MM.1S (cell line): ENCODE results near the gene UBAP2L.

Source experiments
- DNase-seq: peaks from one replicate; pipeline ENCODE4 v3.0.0-alpha.2; 2015
- H2AFZ ChIP-seq: fragments of 300-600 bp; sonication (generic); 2 replicates; pipeline ENCODE4 v1.6.0; 2016; ENCODE audit warnings: antibody characterized with exemption, low read length
- H3F3A ChIP-seq: fragments of 300-600 bp; sonication (generic); 2 replicates; pipeline ENCODE4 v1.6.1; 2016; ENCODE audit warnings: mild to moderate bottlenecking, antibody characterized with exemption, low read length, moderate library complexity, mixed read lengths; ENCODE audit not compliant: insufficient read depth
- H3K27ac ChIP-seq: fragments of 300-600 bp; sonication (generic); 2 replicates; pipeline ENCODE4 v1.5.1; 2016; ENCODE audit warnings: mild to moderate bottlenecking, low read length
- H3K27me3 ChIP-seq: fragments of 300-600 bp; sonication (generic); replicated peaks from 2 replicates; pipeline ENCODE4 v1.6.0; 2016; ENCODE audit warnings: low read length; ENCODE audit not compliant: insufficient read depth
- H3K36me3 ChIP-seq: fragments of 300-600 bp; sonication (generic); replicated peaks from 2 replicates; pipeline ENCODE4 v1.6.1; 2016; ENCODE audit warnings: mild to moderate bottlenecking, low read length, mixed read lengths; ENCODE audit not compliant: insufficient read depth
- H3K4me1 ChIP-seq: fragments of 300-600 bp; sonication (generic); 2 replicates; pipeline ENCODE4 v1.6.1; 2016; ENCODE audit warnings: low read length, mixed read lengths
- H3K4me2 ChIP-seq: fragments of 300-600 bp; sonication (generic); 2 replicates; pipeline ENCODE4 v1.6.0; 2016; ENCODE audit warnings: low read depth, low read length
- H3K4me3 ChIP-seq: fragments of 300-600 bp; sonication (generic); 2 replicates; pipeline ENCODE4 v1.5.1; 2016; ENCODE audit warnings: low read length, mixed read lengths
- H3K79me2 ChIP-seq: fragments of 300-600 bp; sonication (generic); 2 replicates; pipeline ENCODE4 v1.6.1; 2016; ENCODE audit warnings: mixed run types, low read length, mixed read lengths
- H3K9ac ChIP-seq: fragments of 300-600 bp; sonication (generic); 2 replicates; pipeline ENCODE4 v1.6.1; 2016; ENCODE audit warnings: low read length, mixed read lengths
- H3K9me2 ChIP-seq: fragments of 300-600 bp; sonication (generic); replicated peaks from 2 replicates; pipeline ENCODE4 v1.6.1; 2016; ENCODE audit warnings: mild to moderate bottlenecking, low read length, mixed read lengths; ENCODE audit not compliant: insufficient read depth
- H3K9me3 ChIP-seq: fragments of 300-600 bp; sonication (generic); replicated peaks from 2 replicates; pipeline ENCODE4 v1.6.1; 2016; ENCODE audit warnings: mild to moderate bottlenecking, low read length, mixed read lengths; ENCODE audit not compliant: insufficient read depth
- H4K20me1 ChIP-seq: fragments of 300-600 bp; sonication (generic); 2 replicates; pipeline ENCODE4 v1.6.1; 2016; ENCODE audit warnings: mild to moderate bottlenecking, low read length, moderate library complexity, mixed read lengths; ENCODE audit not compliant: insufficient read depth
- EZH2 ChIP-seq: fragments of 300-600 bp; sonication (generic); optimal IDR thresholded peaks from 2 replicates; pipeline ENCODE3; 2017; ENCODE audit warnings: low read depth, mild to moderate bottlenecking, antibody characterized with exemption, low read length, mixed read lengths
- EZH2phosphoT487 ChIP-seq: fragments of 300-600 bp; sonication (generic); IDR thresholded peaks from 2 replicates; pipeline ENCODE4 v1.6.1; 2018; ENCODE audit warnings: antibody characterized with exemption, low read length
- TF ChIP-seq, protein P1 (sequence below): fragments of 300-600 bp; sonication (generic); IDR thresholded peaks from 2 replicates; pipeline ENCODE4 v1.5.1; 2016; ENCODE audit warnings: antibody characterized with exemption, low read length, mixed read lengths

The UBAP2L gene

DNA sequence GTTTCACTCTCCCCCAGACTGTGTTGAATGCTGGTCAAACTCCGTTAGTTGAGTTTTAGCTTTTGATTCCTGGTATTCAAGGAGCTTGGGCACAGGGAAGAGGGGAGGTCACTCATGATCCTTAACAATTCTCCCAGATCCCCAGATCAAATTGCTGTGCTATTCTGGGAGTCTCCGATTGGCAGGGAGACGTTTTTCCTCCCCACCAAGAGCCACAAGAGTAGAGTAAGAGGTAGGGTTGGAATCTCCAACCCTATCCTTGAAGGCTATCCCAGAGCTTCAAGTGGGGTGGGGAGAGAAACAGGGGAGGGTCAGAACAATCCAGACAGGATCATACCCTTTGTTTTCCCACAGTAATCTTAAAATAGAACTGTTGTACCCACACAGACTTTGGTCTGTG is 28.3 kb upstream of the UBAP2L start:
- peaks cover 3% of the 10 kb centered on the region for H3F3A ChIP-seq
- no peak for DNase-seq
- no peak overlapping the region for H3K9ac ChIP-seq
- no peak overlapping the region for H2AFZ ChIP-seq
- no peaks in the 10 kb centered on the region for H3K79me2 ChIP-seq
- no peaks in the 10 kb centered on the region for H3K9me2 ChIP-seq
- H3K27me3 ChIP-seq = no peaks in the 10 kb centered on the region
- no peaks in the 10 kb centered on the region for H3K36me3 ChIP-seq
- no peak overlapping the region for H3K4me2 ChIP-seq
- TF ChIP-seq EZH2 = no peak
- TF ChIP-seq EZH2phosphoT487 = no peak
- TF ChIP-seq, protein P1, sequence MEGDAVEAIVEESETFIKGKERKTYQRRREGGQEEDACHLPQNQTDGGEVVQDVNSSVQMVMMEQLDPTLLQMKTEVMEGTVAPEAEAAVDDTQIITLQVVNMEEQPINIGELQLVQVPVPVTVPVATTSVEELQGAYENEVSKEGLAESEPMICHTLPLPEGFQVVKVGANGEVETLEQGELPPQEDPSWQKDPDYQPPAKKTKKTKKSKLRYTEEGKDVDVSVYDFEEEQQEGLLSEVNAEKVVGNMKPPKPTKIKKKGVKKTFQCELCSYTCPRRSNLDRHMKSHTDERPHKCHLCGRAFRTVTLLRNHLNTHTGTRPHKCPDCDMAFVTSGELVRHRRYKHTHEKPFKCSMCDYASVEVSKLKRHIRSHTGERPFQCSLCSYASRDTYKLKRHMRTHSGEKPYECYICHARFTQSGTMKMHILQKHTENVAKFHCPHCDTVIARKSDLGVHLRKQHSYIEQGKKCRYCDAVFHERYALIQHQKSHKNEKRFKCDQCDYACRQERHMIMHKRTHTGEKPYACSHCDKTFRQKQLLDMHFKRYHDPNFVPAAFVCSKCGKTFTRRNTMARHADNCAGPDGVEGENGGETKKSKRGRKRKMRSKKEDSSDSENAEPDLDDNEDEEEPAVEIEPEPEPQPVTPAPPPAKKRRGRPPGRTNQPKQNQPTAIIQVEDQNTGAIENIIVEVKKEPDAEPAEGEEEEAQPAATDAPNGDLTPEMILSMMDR = no peak
- peaks cover 21% of the 10 kb centered on the region for H3K4me1 ChIP-seq
- no peak overlapping the region for H3K4me3 ChIP-seq
- no peaks in the 10 kb centered on the region for H4K20me1 ChIP-seq
- H3K9me3 ChIP-seq = no peaks in the 10 kb centered on the region
- H3K27ac ChIP-seq = no peak overlapping the region

DNA sequence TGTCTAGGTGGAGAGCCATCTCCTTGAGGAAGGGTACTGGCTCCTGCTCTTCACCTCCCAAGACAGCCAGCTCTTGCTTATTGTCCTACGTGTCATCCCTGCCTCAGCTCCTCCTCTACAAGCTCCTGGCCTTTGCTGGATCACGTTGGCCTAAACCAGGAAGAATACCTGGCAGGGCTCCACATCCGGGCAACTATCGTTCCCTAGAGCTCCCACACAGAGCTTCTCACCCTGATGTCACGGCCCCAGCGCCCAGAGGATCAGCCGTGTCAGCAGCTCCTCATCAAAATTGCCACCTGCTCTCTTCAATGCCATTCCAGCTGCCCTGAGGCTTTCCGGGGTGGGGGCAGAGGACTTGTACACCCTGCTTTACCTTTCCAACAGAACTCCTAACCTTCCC is 26.9 kb upstream of the UBAP2L start:
- peaks cover 16% of the 10 kb centered on the region for H3K4me1 ChIP-seq
- H3F3A ChIP-seq = no peaks in the 10 kb centered on the region
- DNase-seq = peak; percentile 24
- H3K9me2 ChIP-seq = no peaks in the 10 kb centered on the region
- TF ChIP-seq EZH2 (no peak), EZH2phosphoT487 (no peak)
- TF ChIP-seq, protein P1 = no peak
- no peak overlapping the region for H3K27ac ChIP-seq
- no peaks in the 10 kb centered on the region for H3K36me3 ChIP-seq
- H4K20me1 ChIP-seq = no peaks in the 10 kb centered on the region
- peak overlapping the region; percentile 39 for H3K4me3 ChIP-seq
- no peaks in the 10 kb centered on the region for H3K79me2 ChIP-seq
- peak overlapping the region; percentile 76 for H3K4me2 ChIP-seq
- H3K9ac ChIP-seq = peak overlapping the region; percentile 12; the same call in 1 of the 2 replicates
- H2AFZ ChIP-seq = peak overlapping the region; percentile 66
- H3K27me3 ChIP-seq = no peaks in the 10 kb centered on the region
- H3K9me3 ChIP-seq = no peaks in the 10 kb centered on the region

DNA sequence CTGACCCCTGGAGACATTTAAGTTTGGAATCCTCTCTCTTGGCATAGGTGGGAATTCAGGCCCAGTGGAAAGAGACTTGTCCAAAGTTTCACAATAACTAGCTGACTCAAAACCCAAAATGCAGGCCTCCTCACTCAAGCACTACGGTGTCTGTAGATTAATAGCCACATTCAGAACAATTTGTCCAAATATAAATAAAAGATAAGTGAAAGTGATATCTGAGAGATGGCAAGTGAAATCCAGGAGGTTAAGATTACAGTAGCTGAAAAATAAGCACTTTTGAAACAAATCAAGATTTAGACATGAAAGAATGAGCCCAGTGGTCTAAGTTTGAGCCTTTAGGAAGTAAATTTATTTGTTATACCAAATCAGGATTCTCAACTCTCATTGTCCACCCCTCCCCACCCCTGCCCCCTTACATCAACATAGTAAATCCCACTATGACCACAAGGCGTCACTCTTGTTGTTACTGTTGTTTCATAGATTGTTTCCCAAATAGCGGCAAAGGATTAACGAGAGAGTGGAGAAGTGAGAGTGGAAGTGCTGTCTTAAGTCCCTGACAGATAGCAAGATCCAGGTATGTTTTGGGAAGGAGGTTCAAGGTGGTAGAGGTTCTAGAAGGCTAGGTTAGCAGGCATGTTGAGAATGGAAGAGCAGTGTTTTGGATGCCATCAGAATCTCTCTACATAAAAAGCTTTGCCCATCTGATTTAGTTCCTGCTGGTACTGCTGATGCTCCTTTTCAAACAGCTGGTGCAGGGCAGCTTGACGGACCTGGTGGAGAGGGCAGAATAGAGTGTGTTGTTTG is 21.8 kb upstream of the UBAP2L start:
- no peaks in the 10 kb centered on the region for H3K36me3 ChIP-seq
- peaks cover 4% of the 10 kb centered on the region; the same call in 1 of the 2 replicates for H3F3A ChIP-seq
- peak overlapping the region; percentile 42 for H3K4me2 ChIP-seq
- no peaks in the 10 kb centered on the region for H3K79me2 ChIP-seq
- H3K9me2 ChIP-seq = no peaks in the 10 kb centered on the region
- peak overlapping the region; percentile 62 for H2AFZ ChIP-seq
- H3K27me3 ChIP-seq = no peaks in the 10 kb centered on the region
- H3K27ac ChIP-seq = no peak overlapping the region
- H3K4me3 ChIP-seq = 0 out of 2 replicates have a peak overlapping the region, but pooled peaks have one; percentile 5
- no peak for TF ChIP-seq EZH2
- TF ChIP-seq, protein P1 = peak; percentile 87
- H4K20me1 ChIP-seq = no peaks in the 10 kb centered on the region
- DNase-seq = peak; percentile 76
- no peak overlapping the region for H3K9ac ChIP-seq
- H3K9me3 ChIP-seq = no peaks in the 10 kb centered on the region
- peaks cover 10% of the 10 kb centered on the region for H3K4me1 ChIP-seq
